A549 (cell line): ENCODE results near the gene GIT1. TPM values are rescaled to one million over a fixed set of nuclear protein-coding genes. Genes with fewer than 3 reads are reported as not detected.

Source experiments
- ATAC-seq, 2 experiments: fragments of 200-7000 bp in 1 of 2; fragments of >200 bp in 1 of 2; cut with Nextera tagmentation in 1 of 2; cut with Tn5 transposase in 1 of 2; 3 replicates each; pipeline versions ENCODE4 v1.8.0 to v1.9.1; 2018 to 2020; ENCODE audit warnings: mild to moderate bottlenecking in 1 of 2, moderate library complexity in 1 of 2
- CTCF ChIA-PET: fragments of 300-600 bp; sonication (Branson Sonifier 250); formaldehyde crosslinking; extraction: SDS; loops from one replicate; lab custom pipeline; 2021; ENCODE audit warnings: antibody characterized with exemption, inconsistent platforms; lab: Yijun Ruan, JAX
- POLR2A ChIA-PET: fragments of 350-600 bp; formaldehyde crosslinking; extraction: SDS; loops from one replicate; lab custom pipeline; 2021; ENCODE audit warnings: antibody characterized with exemption, inconsistent platforms; lab: Yijun Ruan, JAX
- DNase-seq, 2 experiments: peaks; one replicate each; pipeline versions ENCODE4 v3.0.0 to v3.0.0-alpha.2; 2011 to 2016; ENCODE audit warnings: low read depth in 1 of 2, low spot score in 1 of 2
- FAIRE-seq: peaks from 2 replicates; lab custom pipeline; 2011; peaks lifted over from hg19 to GRCh38; lab: Jason Lieb, UNC
- H3K27ac ChIP-seq, 2 experiments: fragments of >200 bp; sonication (Bioruptor Twin); formaldehyde crosslinking; 3 replicates each; pipeline ENCODE4 v1.5.1; 2016 to 2017
- H3K4me1 ChIP-seq: fragments of >200 bp; sonication (Bioruptor Twin); formaldehyde crosslinking; 3 replicates; pipeline ENCODE4 v1.6.1; 2016
- H3K4me2 ChIP-seq: fragments of >200 bp; sonication (Bioruptor Twin); formaldehyde crosslinking; 3 replicates; pipeline ENCODE4 v1.6.1; 2016
- H3K4me3 ChIP-seq: fragments of >200 bp; sonication (Bioruptor Twin); formaldehyde crosslinking; 3 replicates; pipeline ENCODE4 v1.5.1; 2016
- H3K9me3 ChIP-seq: fragments of >200 bp; sonication (Bioruptor Twin); formaldehyde crosslinking; 3 replicates; pipeline ENCODE4 v1.6.1; 2016
- CEBPB ChIP-seq, 2 experiments: fragments of >200 bp in 1 of 2; sonication (Bioruptor Twin) in 1 of 2; formaldehyde crosslinking in 1 of 2; IDR thresholded peaks; 2 replicates each; pipeline ENCODE4 v1.6.1; 2012 to 2016
- CHD2 ChIP-seq: fragments of 150-350 bp; IDR thresholded peaks from 2 replicates; pipeline ENCODE4 v1.6.1; 2014; ENCODE audit warnings: low read length; ENCODE audit not compliant: partially characterized antibody
- CTCF ChIP-seq: fragments of >200 bp; sonication (Bioruptor Twin); formaldehyde crosslinking; IDR thresholded peaks from 3 replicates; pipeline ENCODE4 v1.5.1; 2016
- E2F6 ChIP-seq: IDR thresholded peaks from 2 replicates; pipeline ENCODE4 v1.6.1; 2012; ENCODE audit warnings: low read depth, borderline replicate concordance
- EHF ChIP-seq: fragments of 250-450 bp; sonication (Bioruptor Pico); IDR thresholded peaks from 2 replicates; pipeline ENCODE4 v1.5.0; 2020; ENCODE audit warnings: mild to moderate bottlenecking
- EP300 ChIP-seq, 2 experiments: fragments of >200 bp; sonication (Bioruptor Twin); formaldehyde crosslinking; IDR thresholded peaks; 2 replicates in 1 of 2; 3 replicates in 1 of 2; pipeline ENCODE4 v1.6.1; 2016 to 2017
- ESRRA ChIP-seq: fragments of 150-350 bp; IDR thresholded peaks from 2 replicates; pipeline ENCODE4 v1.6.1; 2014; ENCODE audit warnings: mild to moderate bottlenecking, low read length, borderline replicate concordance
- FOSB ChIP-seq: fragments of 250-450 bp; sonication (Bioruptor Pico); IDR thresholded peaks from 2 replicates; pipeline ENCODE4 v1.5.0; 2020; ENCODE audit warnings: mild to moderate bottlenecking, moderate library complexity
- FOSL2 ChIP-seq, 2 experiments: fragments of 450-650 bp in 1 of 2; fragments of >200 bp in 1 of 2; sonication (Bioruptor Twin) in 1 of 2; formaldehyde crosslinking; IDR thresholded peaks; 2 replicates each; pipeline versions ENCODE4 v1.5.0 to v1.6.1; 2016 to 2020; ENCODE audit warnings: mild to moderate bottlenecking in 1 of 2, moderate library complexity in 1 of 2
- GATA3 ChIP-seq: IDR thresholded peaks from 2 replicates; pipeline ENCODE4 v1.6.1; 2012; ENCODE audit warnings: borderline replicate concordance
- HEYL ChIP-seq: fragments of 250-450 bp; sonication (Bioruptor Pico); IDR thresholded peaks from 2 replicates; pipeline ENCODE4 v1.8.0; 2021; ENCODE audit warnings: mild to moderate bottlenecking, moderate library complexity
- HOXB13 ChIP-seq: fragments of 250-450 bp; sonication (Bioruptor Pico); IDR thresholded peaks from 2 replicates; pipeline ENCODE4 v1.5.0; 2020; ENCODE audit warnings: low read depth, mild to moderate bottlenecking, moderate library complexity
- HOXB5 ChIP-seq: fragments of 250-450 bp; sonication (Bioruptor Pico); IDR thresholded peaks from 2 replicates; pipeline ENCODE4 v1.5.0; 2020; ENCODE audit warnings: mild to moderate bottlenecking, moderate library complexity
- JUNB ChIP-seq: fragments of >200 bp; sonication (Bioruptor Twin); formaldehyde crosslinking; IDR thresholded peaks from 2 replicates; pipeline ENCODE4 v1.6.1; 2016
- MAFK ChIP-seq: fragments of 450-650 bp; IDR thresholded peaks from 2 replicates; pipeline ENCODE4 v1.6.1; 2014; ENCODE audit not compliant: partially characterized antibody
- MAZ ChIP-seq: fragments of 150-350 bp; IDR thresholded peaks from 2 replicates; pipeline ENCODE4 v1.6.1; 2014; ENCODE audit warnings: antibody characterized with exemption, low read depth, low read length, borderline replicate concordance
- MYC ChIP-seq: IDR thresholded peaks from 2 replicates; pipeline ENCODE4 v1.6.1; 2012; ENCODE audit warnings: mild to moderate bottlenecking, inconsistent platforms, low read length, improper control_type of control experiment, borderline replicate concordance
- NFE2L2 ChIP-seq: fragments of 150-350 bp; conservative IDR thresholded peaks from 2 replicates; pipeline ENCODE4 v1.6.1; 2014; ENCODE audit warnings: low read length
- NPAS2 ChIP-seq: fragments of 250-450 bp; sonication (Bioruptor Pico); IDR thresholded peaks from 2 replicates; pipeline ENCODE4 v1.8.0; 2022; ENCODE audit warnings: mild to moderate bottlenecking, moderate library complexity, borderline replicate concordance
- POLR2AphosphoS2 ChIP-seq: conservative IDR thresholded peaks from 2 replicates; pipeline ENCODE4 v1.6.1; 2012; ENCODE audit warnings: low read length, improper control_type of control experiment, inconsistent platforms
- RARB ChIP-seq: fragments of 250-450 bp; sonication (Bioruptor Pico); IDR thresholded peaks from 2 replicates; pipeline ENCODE4 v1.8.0; 2021; ENCODE audit warnings: mild to moderate bottlenecking, moderate library complexity
- RCOR1 ChIP-seq: fragments of 150-350 bp; IDR thresholded peaks from 2 replicates; pipeline ENCODE4 v1.6.1; 2014; ENCODE audit warnings: antibody characterized with exemption, low read length, low read depth
- SREBF2 ChIP-seq: fragments of 450-650 bp; IDR thresholded peaks from 2 replicates; pipeline ENCODE4 v1.6.1; 2014; ENCODE audit warnings: mild to moderate bottlenecking, moderate library complexity
- TP53 ChIP-seq: fragments of 250-450 bp; sonication (Bioruptor Pico); IDR thresholded peaks from 2 replicates; pipeline ENCODE4 v1.5.0; 2021; ENCODE audit warnings: mild to moderate bottlenecking, moderate library complexity
- ZFP36 ChIP-seq: fragments of 450-650 bp; IDR thresholded peaks from 2 replicates; pipeline ENCODE4 v1.6.1; 2014; ENCODE audit warnings: borderline replicate concordance; ENCODE audit not compliant: partially characterized antibody
- ZNF302 ChIP-seq: fragments of 250-450 bp; sonication (Bioruptor Pico); IDR thresholded peaks from 2 replicates; pipeline ENCODE4 v1.9.0; 2021; ENCODE audit warnings: inconsistent platforms, mild to moderate bottlenecking, moderate library complexity
- WGBS: methylation state at CpG from one replicate; pipeline ENCODE4 v1.1.6; 2017; ENCODE audit errors: missing lambda C conversion rate; 5-methylcytosine and 5-hydroxymethylcytosine counted together
- polyA plus RNA-seq, 4 experiments: library from polyadenylated mRNA; depleted of rRNA in 3 of 4; stranded (reverse); fragments of >200 nt; fragmentation: RNase III in 1 of 4; extraction: RNeasy Plus Mini Kit Qiagen cat#74134 plus additional on column Dnase treatment in 1 of 4; gene quantifications; 2 replicates in 3 of 4; 3 replicates in 1 of 4; pipeline ENCODE4 v1.2.3, GENCODE V29; 2011 to 2017
- TF ChIP-seq, protein P1 (sequence below): fragments of 250-450 bp; sonication (Bioruptor Pico); IDR thresholded peaks from 2 replicates; pipeline ENCODE4 v1.5.0; 2020; ENCODE audit warnings: low read depth, mild to moderate bottlenecking, moderate library complexity
- TF ChIP-seq, protein P2 (sequence below): fragments of 450-650 bp; IDR thresholded peaks from 2 replicates; pipeline ENCODE4 v1.6.1; 2014; ENCODE audit warnings: antibody characterized with exemption
- TF ChIP-seq, protein P3 (sequence below): fragments of 250-450 bp; sonication (Bioruptor Pico); IDR thresholded peaks from 2 replicates; pipeline ENCODE4 v1.5.0; 2021; ENCODE audit warnings: mild to moderate bottlenecking, moderate library complexity, borderline replicate concordance

GIT1 gene
- polyA plus RNA-seq, 2 of the 4 experiments (the other 2 are of a cell fraction): 47.8 to 53.0 TPM

DNA sequence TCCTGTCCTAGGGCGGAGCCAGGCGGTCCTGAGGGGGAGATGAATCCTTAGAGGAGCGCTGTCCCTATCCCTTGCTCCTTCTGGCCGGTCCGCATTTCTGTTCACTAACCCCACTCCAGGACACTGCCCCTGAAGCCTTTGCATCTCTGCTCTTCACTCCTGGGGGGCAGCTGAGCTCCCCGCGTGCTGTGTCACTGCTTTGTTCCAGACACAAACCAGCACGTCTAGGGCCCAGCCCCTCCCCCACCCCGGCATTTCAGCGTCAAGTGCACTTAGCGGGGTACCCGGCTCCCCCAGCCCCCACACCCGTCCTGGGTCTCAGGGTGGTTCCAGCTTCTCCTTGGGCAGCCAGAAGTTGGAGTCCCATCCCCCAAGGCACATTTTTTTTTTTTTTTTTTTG is 24.4 kb upstream of the GIT1 start:
- Histone ChIP-seq H3K4me2 (peak overlapping the region; percentile 78), H3K4me1 (peaks cover 27% of the 10 kb centered on the region), H3K9me3 (no peaks in the 10 kb centered on the region), H3K4me3 (peak overlapping the region; percentile 23; the same call in 2 of the 3 replicates), H3K27ac (peak overlapping the region; percentile 67 to 77)
- TF ChIP-seq FOSL2 (IDR thresholded peaks at IDR 0.05) (no peak), FOSL2 (CRISPR knock-in tag; IDR thresholded peaks at IDR 0.05) (no peak), E2F6 (no peak), RARB (CRISPR knock-in tag) (no peak), NPAS2 (no peak), RCOR1 (no peak), HOXB13 (CRISPR knock-in tag) (no peak), ZNF302 (CRISPR knock-in tag) (no peak), ESRRA (no peak), MAFK (no peak)
- ChIA-PET CTCF (interaction anchor here (0.6 to 23.2 kb wide), 19 partner anchors 8 to 480 kb away, joined by 3 to 447 read pairs (median 5); partner anchors contain the start of genes ABHD15, ANKRD13B, CORO6 and TP53I13), POLR2A (interaction anchor here (0.6 to 1.1 kb wide), 4 partner anchors 11 to 771 kb away, joined by 3 to 7 read pairs (median 4); partner anchors contain the start of gene ANKRD13B)
- peak; percentile 7 to 41; a peak in 5 of 6 replicates for ATAC-seq
- no peak for FAIRE-seq
- WGBS: 51% methylated on average over 12 of the region's 13 CpGs
- DNase-seq: no peak

DNA sequence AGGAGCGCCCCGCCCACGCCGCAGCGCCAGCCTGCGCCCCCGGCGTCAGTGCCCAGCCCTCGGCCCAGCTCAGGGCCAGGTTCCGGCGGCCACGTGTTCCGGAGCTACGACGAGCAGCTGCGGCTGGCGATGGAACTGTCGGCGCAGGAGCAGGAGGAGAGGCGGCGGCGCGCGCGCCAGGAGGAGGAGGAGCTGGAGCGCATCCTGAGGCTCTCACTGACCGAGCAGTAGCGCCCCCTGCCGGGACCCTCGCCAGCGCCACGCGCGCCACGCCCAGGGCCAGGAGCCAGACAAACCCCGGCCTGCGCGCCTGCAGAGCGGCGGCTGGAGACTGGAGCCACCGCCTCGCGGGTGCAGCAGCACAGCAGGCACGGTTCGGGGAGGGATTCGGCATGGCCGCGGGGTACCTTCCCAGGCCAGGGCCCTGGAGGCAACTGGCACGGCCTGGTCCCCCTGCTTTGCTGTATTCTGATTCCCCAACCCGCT is 23.9 kb upstream of the GIT1 start:
- CTCF ChIA-PET: interaction anchor here (0.6 to 23.2 kb wide), 21 partner anchors 8 to 480 kb away, joined by 3 to 447 read pairs (median 5); partner anchors contain the start of genes ABHD15, ANKRD13B, CORO6 and TP53I13
- peak overlapping the region; percentile 78 for H3K4me2 ChIP-seq
- FAIRE-seq: no peak
- TF ChIP-seq, protein P1, sequence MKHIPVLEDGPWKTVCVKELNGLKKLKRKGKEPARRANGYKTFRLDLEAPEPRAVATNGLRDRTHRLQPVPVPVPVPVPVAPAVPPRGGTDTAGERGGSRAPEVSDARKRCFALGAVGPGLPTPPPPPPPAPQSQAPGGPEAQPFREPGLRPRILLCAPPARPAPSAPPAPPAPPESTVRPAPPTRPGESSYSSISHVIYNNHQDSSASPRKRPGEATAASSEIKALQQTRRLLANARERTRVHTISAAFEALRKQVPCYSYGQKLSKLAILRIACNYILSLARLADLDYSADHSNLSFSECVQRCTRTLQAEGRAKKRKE (CRISPR knock-in tag): 0 out of 2 replicates have a peak, but pooled peaks have one; percentile 15
- TF ChIP-seq HOXB5 (CRISPR knock-in tag) (0 out of 2 replicates have a peak, but pooled peaks have one; percentile 65), MYC (peak; percentile 85), ESRRA (no peak), TP53 (CRISPR knock-in tag) (no peak), SREBF2 (no peak), ZFP36 (no peak), GATA3 (no peak), EHF (CRISPR knock-in tag) (no peak), RCOR1 (no peak), CEBPB (IDR thresholded peaks at IDR 0.05) (no peak), HEYL (CRISPR knock-in tag) (no peak), RARB (CRISPR knock-in tag) (no peak), EP300 (IDR thresholded peaks at IDR 0.05) (no peak), NPAS2 (0 out of 2 replicates have a peak, but pooled peaks have one; percentile 36), JUNB (no peak), POLR2AphosphoS2 (no peak), CHD2 (no peak), MAZ (0 out of 2 replicates have a peak, but pooled peaks have one; percentile 51), E2F6 (peak; percentile 97), FOSB (CRISPR knock-in tag) (no peak), CTCF (peak; percentile 87), NFE2L2 (no peak)
- TF ChIP-seq, protein P2, sequence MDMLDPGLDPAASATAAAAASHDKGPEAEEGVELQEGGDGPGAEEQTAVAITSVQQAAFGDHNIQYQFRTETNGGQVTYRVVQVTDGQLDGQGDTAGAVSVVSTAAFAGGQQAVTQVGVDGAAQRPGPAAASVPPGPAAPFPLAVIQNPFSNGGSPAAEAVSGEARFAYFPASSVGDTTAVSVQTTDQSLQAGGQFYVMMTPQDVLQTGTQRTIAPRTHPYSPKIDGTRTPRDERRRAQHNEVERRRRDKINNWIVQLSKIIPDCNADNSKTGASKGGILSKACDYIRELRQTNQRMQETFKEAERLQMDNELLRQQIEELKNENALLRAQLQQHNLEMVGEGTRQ: no peak; the same call in 1 of the 2 replicates
- TF ChIP-seq, protein P3, sequence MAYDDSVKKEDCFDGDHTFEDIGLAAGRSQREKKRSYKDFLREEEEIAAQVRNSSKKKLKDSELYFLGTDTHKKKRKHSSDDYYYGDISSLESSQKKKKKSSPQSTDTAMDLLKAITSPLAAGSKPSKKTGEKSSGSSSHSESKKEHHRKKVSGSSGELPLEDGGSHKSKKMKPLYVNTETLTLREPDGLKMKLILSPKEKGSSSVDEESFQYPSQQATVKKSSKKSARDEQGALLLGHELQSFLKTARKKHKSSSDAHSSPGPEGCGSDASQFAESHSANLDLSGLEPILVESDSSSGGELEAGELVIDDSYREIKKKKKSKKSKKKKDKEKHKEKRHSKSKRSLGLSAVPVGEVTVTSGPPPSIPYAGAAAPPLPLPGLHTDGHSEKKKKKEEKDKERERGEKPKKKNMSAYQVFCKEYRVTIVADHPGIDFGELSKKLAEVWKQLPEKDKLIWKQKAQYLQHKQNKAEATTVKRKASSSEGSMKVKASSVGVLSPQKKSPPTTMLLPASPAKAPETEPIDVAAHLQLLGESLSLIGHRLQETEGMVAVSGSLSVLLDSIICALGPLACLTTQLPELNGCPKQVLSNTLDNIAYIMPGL (CRISPR knock-in tag): no peak

More for the DNA sequence above, 23.9 kb upstream of the GIT1 start:
- peak; percentile 58 to 73 for ATAC-seq
- H3K27ac ChIP-seq: peak overlapping the region; percentile 67 to 77
- POLR2A ChIA-PET: interaction anchor here (0.6 to 1.1 kb wide), 4 partner anchors 11 to 770 kb away, joined by 3 to 7 read pairs (median 4); partner anchors contain the start of gene ANKRD13B
- no peaks in the 10 kb centered on the region for H3K9me3 ChIP-seq
- peak in 1 of 2 experiments; percentile 93 for DNase-seq
- peaks cover 24% of the 10 kb centered on the region for H3K4me1 ChIP-seq
- WGBS: 45% methylated on average over 18 of the region's 50 CpGs
- H3K4me3 ChIP-seq: peak overlapping the region; percentile 23; the same call in 2 of the 3 replicates
